ENCODE results near the gene N4BP3.

The N4BP3 gene

DNA sequence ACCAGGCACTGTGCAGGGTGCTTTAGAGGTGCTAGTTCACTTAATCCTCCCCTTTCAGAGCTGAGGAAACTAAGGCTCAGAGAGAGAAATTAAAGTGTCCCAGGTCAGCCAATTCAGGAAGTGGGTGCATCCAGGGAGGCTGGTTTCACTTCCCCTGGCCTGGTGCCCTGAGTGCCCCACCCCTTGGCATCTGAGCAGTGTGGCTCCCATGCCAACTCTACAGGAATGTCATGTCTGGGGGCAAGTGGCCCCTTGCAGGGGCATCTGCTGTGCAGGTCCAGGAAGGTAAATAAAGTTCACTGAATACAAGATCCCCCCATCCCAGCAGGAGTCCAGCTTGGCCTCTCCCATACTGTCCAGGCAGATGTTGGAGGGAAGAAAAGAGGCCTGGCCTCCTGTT is 4.4 kb upstream of the N4BP3 start:
- Histone ChIP-seq H4K20me1 (ENCODE audit: insufficient read depth) (no peaks in the 10 kb centered on the region), H3K9ac (no peak overlapping the region), H3K27me3 (ENCODE audit: insufficient read depth, low read depth) (no peaks in the 10 kb centered on the region), H2AFZ (ENCODE audit: low read depth) (no peak overlapping the region), H3K27ac (no peak overlapping the region), H3K4me2 (no peak overlapping the region), H3K36me3 (ENCODE audit: insufficient read depth) (no peaks in the 10 kb centered on the region), H3K4me1 (ENCODE audit: low read depth, poor library complexity, severe bottlenecking) (no peaks in the 10 kb centered on the region), H3K4me3 (IDR thresholded peaks at IDR 0.05; ENCODE audit: insufficient read depth, low read depth, low read length) (no peak overlapping the region), H3K79me2 (ENCODE audit: insufficient read depth, low read depth) (no peaks in the 10 kb centered on the region)
- TF ChIP-seq, protein P1, sequence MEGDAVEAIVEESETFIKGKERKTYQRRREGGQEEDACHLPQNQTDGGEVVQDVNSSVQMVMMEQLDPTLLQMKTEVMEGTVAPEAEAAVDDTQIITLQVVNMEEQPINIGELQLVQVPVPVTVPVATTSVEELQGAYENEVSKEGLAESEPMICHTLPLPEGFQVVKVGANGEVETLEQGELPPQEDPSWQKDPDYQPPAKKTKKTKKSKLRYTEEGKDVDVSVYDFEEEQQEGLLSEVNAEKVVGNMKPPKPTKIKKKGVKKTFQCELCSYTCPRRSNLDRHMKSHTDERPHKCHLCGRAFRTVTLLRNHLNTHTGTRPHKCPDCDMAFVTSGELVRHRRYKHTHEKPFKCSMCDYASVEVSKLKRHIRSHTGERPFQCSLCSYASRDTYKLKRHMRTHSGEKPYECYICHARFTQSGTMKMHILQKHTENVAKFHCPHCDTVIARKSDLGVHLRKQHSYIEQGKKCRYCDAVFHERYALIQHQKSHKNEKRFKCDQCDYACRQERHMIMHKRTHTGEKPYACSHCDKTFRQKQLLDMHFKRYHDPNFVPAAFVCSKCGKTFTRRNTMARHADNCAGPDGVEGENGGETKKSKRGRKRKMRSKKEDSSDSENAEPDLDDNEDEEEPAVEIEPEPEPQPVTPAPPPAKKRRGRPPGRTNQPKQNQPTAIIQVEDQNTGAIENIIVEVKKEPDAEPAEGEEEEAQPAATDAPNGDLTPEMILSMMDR (conservative IDR thresholded peaks at IDR 0.05; ENCODE audit: low read depth, low read length), result no peak

DNA sequence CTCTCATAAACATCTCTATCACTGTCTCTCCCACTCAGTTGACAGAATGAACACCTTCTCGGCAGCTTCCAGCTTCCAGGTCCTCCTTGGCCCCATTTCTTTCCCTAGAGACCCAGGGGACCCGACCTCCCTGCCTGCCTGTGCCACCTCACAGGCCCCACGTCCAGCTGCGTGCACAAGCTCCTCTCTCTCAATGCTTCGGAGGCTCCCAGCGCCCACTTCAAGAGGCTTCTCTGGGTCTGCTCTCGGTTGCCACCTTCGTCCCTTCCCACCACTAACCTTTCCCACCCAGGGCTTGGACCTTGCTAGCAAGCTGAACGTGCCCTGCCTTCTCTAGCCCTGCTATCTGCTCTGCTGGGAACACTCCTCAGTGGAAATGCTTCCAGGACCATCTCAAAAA is 2.8 kb upstream of the N4BP3 start:
- H3K4me2 ChIP-seq, result no peak overlapping the region
- H3K27me3 ChIP-seq (ENCODE audit: insufficient read depth, low read depth), result no peaks in the 10 kb centered on the region
- TF ChIP-seq, protein P1 (conservative IDR thresholded peaks at IDR 0.05; ENCODE audit: low read depth, low read length), result no peak
- no peak overlapping the region for H3K9ac ChIP-seq
- H4K20me1 ChIP-seq (ENCODE audit: insufficient read depth), result no peaks in the 10 kb centered on the region
- H3K27ac ChIP-seq, result no peak overlapping the region
- H3K4me1 ChIP-seq (ENCODE audit: low read depth, poor library complexity, severe bottlenecking), result no peaks in the 10 kb centered on the region
- H3K36me3 ChIP-seq (ENCODE audit: insufficient read depth), result no peaks in the 10 kb centered on the region
- no peaks in the 10 kb centered on the region for H3K79me2 ChIP-seq (ENCODE audit: insufficient read depth, low read depth)
- H3K4me3 ChIP-seq (IDR thresholded peaks at IDR 0.05; ENCODE audit: insufficient read depth, low read depth, low read length), result no peak overlapping the region
- no peak overlapping the region for H2AFZ ChIP-seq (ENCODE audit: low read depth)

DNA sequence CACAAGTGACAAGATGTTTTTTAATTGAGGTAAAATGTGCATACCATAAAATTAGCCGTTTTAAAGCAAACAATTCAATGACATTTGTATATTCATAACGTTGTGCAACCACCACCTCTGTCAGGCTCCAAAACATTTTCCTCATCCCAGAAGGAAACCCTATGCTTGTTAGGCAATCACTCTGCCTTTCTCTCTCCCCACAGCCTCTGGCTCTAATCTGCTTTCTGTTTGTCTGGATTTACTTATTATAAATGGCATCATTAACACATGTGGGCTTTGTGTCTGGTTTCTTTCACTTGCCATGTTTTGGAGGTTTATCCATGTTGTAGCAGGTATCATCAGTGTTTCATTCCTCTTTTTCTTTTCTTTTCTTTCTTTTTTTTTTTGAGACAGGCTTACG is 1.4 kb upstream of the N4BP3 start:
- no peak overlapping the region for H2AFZ ChIP-seq (ENCODE audit: low read depth)
- no peaks in the 10 kb centered on the region for H3K79me2 ChIP-seq (ENCODE audit: insufficient read depth, low read depth)
- TF ChIP-seq, protein P1 (conservative IDR thresholded peaks at IDR 0.05; ENCODE audit: low read depth, low read length), result no peak
- no peak overlapping the region for H3K4me3 ChIP-seq (IDR thresholded peaks at IDR 0.05; ENCODE audit: insufficient read depth, low read depth, low read length)
- no peaks in the 10 kb centered on the region for H4K20me1 ChIP-seq (ENCODE audit: insufficient read depth)
- H3K4me1 ChIP-seq (ENCODE audit: low read depth, poor library complexity, severe bottlenecking), result no peaks in the 10 kb centered on the region
- no peak overlapping the region for H3K27ac ChIP-seq
- no peaks in the 10 kb centered on the region for H3K36me3 ChIP-seq (ENCODE audit: insufficient read depth)
- no peak overlapping the region for H3K9ac ChIP-seq
- no peak overlapping the region for H3K4me2 ChIP-seq
- H3K27me3 ChIP-seq (ENCODE audit: insufficient read depth, low read depth), result no peaks in the 10 kb centered on the region

DNA sequence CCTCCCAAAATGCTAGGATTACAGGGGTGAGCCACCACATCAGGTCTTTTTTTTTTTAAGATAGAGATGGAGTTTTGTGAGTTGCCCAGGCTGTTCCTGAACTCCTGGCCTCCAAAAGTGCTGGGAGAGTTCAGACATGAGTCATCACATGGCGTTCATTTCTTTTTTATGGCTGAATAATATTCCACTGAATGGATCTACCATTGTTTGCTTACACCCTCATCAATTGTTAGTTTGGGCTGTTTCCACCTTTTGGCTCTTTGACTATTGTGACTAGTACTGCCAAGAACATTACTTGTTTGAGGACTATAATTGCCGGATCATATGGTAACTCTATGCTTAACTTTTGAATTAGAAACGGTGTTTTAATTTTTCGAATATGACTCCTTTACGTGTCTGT is 787 bp upstream of the N4BP3 start:
- Histone ChIP-seq H3K4me2 (peak overlapping the region; percentile 61), H3K27me3 (ENCODE audit: insufficient read depth, low read depth) (no peaks in the 10 kb centered on the region)

More for the DNA sequence above, 787 bp upstream of the N4BP3 start:
- TF ChIP-seq, protein P1 (conservative IDR thresholded peaks at IDR 0.05; ENCODE audit: low read depth, low read length), result no peak
- Histone ChIP-seq H3K4me1 (ENCODE audit: low read depth, poor library complexity, severe bottlenecking) (no peaks in the 10 kb centered on the region), H3K27ac (no peak overlapping the region), H4K20me1 (ENCODE audit: insufficient read depth) (no peaks in the 10 kb centered on the region), H3K36me3 (ENCODE audit: insufficient read depth) (no peaks in the 10 kb centered on the region), H3K9ac (no peak overlapping the region), H3K79me2 (ENCODE audit: insufficient read depth, low read depth) (no peaks in the 10 kb centered on the region), H2AFZ (ENCODE audit: low read depth) (peak overlapping the region; percentile 45), H3K4me3 (IDR thresholded peaks at IDR 0.05; ENCODE audit: insufficient read depth, low read depth, low read length) (no peak overlapping the region)

All from KMS-11 (cell line).